ENCODE data around the gene PUS7. TPM values are rescaled to one million over a fixed set of nuclear protein-coding genes. Genes with fewer than 3 reads are reported as not detected.

The PUS7 gene
- total RNA-seq, 2 experiments from 2014 or later: 5.1 to 5.9 TPM

- H3K27ac Mint-ChIP-seq: no peak overlapping the region
- H3K36me3 Mint-ChIP-seq (ENCODE audit: low read depth): peaks cover 4% of the 10 kb centered on the region
- ChIA-PET POLR2A (no interaction called here), CTCF (interaction anchor here (0.7 kb wide), 1 partner anchor 63 kb away, joined by 3 read pairs; no protein-coding TSS in a partner anchor)
- peaks cover 3% of the 10 kb centered on the region for H3K4me1 Mint-ChIP-seq
- H3K4me3 Mint-ChIP-seq: no peak overlapping the region
- DNase-seq: no peak
- H3K9me3 Mint-ChIP-seq: no peaks in the 10 kb centered on the region
- no peaks in the 10 kb centered on the region for H3K27me3 Mint-ChIP-seq
These were observed 32.7 kb downstream of the PUS7 start for GRCh38 chr7:105489409-105489808.

GRCh38 chr7:105487579-105488571 is 34.2 kb downstream of the PUS7 start:
- H3K4me3 Mint-ChIP-seq: no peak overlapping the region
- no peaks in the 10 kb centered on the region for H3K27me3 Mint-ChIP-seq
- peak overlapping the region; percentile 31 for H3K27ac Mint-ChIP-seq
- no peaks in the 10 kb centered on the region for H3K9me3 Mint-ChIP-seq
- DNase-seq: peak; percentile 21
- ChIA-PET POLR2A (interaction anchor here (0.7 kb wide), 1 partner anchor 58 kb away, joined by 3 read pairs; no protein-coding TSS in a partner anchor), CTCF (interaction anchor here (0.5 to 1.5 kb wide), 5 partner anchors 58 to 140 kb away, joined by 3 read pairs; no protein-coding TSS in a partner anchor)
- peaks cover 4% of the 10 kb centered on the region for H3K36me3 Mint-ChIP-seq (ENCODE audit: low read depth)
- peaks cover 3% of the 10 kb centered on the region for H3K4me1 Mint-ChIP-seq

GRCh38 chr7:105480931-105481330 is 41.1 kb downstream of the PUS7 start:
- POLR2A ChIA-PET: no interaction called here

GRCh38 chr7:105478606-105479005 is 43.5 kb downstream of the PUS7 start:
- POLR2A ChIA-PET: no interaction called here
- H3K36me3 Mint-ChIP-seq (ENCODE audit: low read depth): peaks cover 14% of the 10 kb centered on the region
- H3K4me3 Mint-ChIP-seq: no peak overlapping the region
- H3K9me3 Mint-ChIP-seq: no peaks in the 10 kb centered on the region
- CTCF ChIA-PET: no interaction called here
- DNase-seq: no peak
- H3K27me3 Mint-ChIP-seq: no peaks in the 10 kb centered on the region
- H3K27ac Mint-ChIP-seq: no peak overlapping the region
- peaks cover 8% of the 10 kb centered on the region for H3K4me1 Mint-ChIP-seq

More at GRCh38 chr7:105480931-105481330, 41.1 kb downstream of the PUS7 start:
- CTCF ChIA-PET: interaction anchor here (0.5 to 0.6 kb wide), 2 partner anchors 383 to 562 kb away, joined by 3 read pairs; no protein-coding TSS in a partner anchor
- H3K27me3 Mint-ChIP-seq: no peaks in the 10 kb centered on the region
- H3K4me3 Mint-ChIP-seq: no peak overlapping the region
- no peak for DNase-seq
- no peak overlapping the region for H3K27ac Mint-ChIP-seq
- peaks cover 8% of the 10 kb centered on the region for H3K4me1 Mint-ChIP-seq
- no peaks in the 10 kb centered on the region for H3K9me3 Mint-ChIP-seq
- H3K36me3 Mint-ChIP-seq (ENCODE audit: low read depth): peaks cover 16% of the 10 kb centered on the region

- H3K9me3 Mint-ChIP-seq: no peaks in the 10 kb centered on the region
- no peak for DNase-seq
- H3K4me1 Mint-ChIP-seq: peaks cover 8% of the 10 kb centered on the region
- no peak overlapping the region for H3K4me3 Mint-ChIP-seq
- CTCF ChIA-PET: no interaction called here
- H3K36me3 Mint-ChIP-seq (ENCODE audit: low read depth): peaks cover 14% of the 10 kb centered on the region
- no peaks in the 10 kb centered on the region for H3K27me3 Mint-ChIP-seq
- POLR2A ChIA-PET: no interaction called here
- H3K27ac Mint-ChIP-seq: no peak overlapping the region
These were observed 44.2 kb downstream of the PUS7 start for GRCh38 chr7:105477908-105478307.

- Mint-ChIP-seq H3K4me3 (no peak overlapping the region), H3K9me3 (no peaks in the 10 kb centered on the region), H3K27ac (no peak overlapping the region), H3K27me3 (no peaks in the 10 kb centered on the region), H3K36me3 (ENCODE audit: low read depth) (peaks cover 8% of the 10 kb centered on the region), H3K4me1 (peaks cover 6% of the 10 kb centered on the region)
- DNase-seq: no peak
- ChIA-PET CTCF (interaction anchor here (1.0 kb wide), 1 partner anchor 13 kb away, joined by 3 read pairs; no protein-coding TSS in a partner anchor), POLR2A (no interaction called here)
These were observed 48.0 kb downstream of the PUS7 start for GRCh38 chr7:105474045-105474444.

GRCh38 chr7:105473163-105473562 is 48.9 kb downstream of the PUS7 start:
- ChIA-PET POLR2A (no interaction called here), CTCF (no interaction called here)

GRCh38 chr7:105470846-105471245 is 51.2 kb downstream of the PUS7 start:
- Mint-ChIP-seq H3K27me3 (no peaks in the 10 kb centered on the region), H3K4me1 (no peaks in the 10 kb centered on the region), H3K4me3 (no peak overlapping the region), H3K27ac (no peak overlapping the region), H3K36me3 (ENCODE audit: low read depth) (peaks cover 5% of the 10 kb centered on the region), H3K9me3 (no peaks in the 10 kb centered on the region)
- POLR2A ChIA-PET: no interaction called here
- CTCF ChIA-PET: interaction anchor here (0.7 to 0.9 kb wide), 2 partner anchors 61 to 186 kb away, joined by 3 read pairs; partner anchors contain the start of gene RINT1
- no peak for DNase-seq

More at GRCh38 chr7:105473163-105473562, 48.9 kb downstream of the PUS7 start:
- no peak overlapping the region for H3K27ac Mint-ChIP-seq
- DNase-seq: no peak
- H3K27me3 Mint-ChIP-seq: no peaks in the 10 kb centered on the region
- peaks cover 5% of the 10 kb centered on the region for H3K36me3 Mint-ChIP-seq (ENCODE audit: low read depth)
- H3K4me3 Mint-ChIP-seq: no peak overlapping the region
- H3K4me1 Mint-ChIP-seq: no peaks in the 10 kb centered on the region
- H3K9me3 Mint-ChIP-seq: no peaks in the 10 kb centered on the region

- H3K27me3 Mint-ChIP-seq: no peaks in the 10 kb centered on the region
- no peak overlapping the region for H3K27ac Mint-ChIP-seq
- H3K36me3 Mint-ChIP-seq (ENCODE audit: low read depth): peaks cover 5% of the 10 kb centered on the region
- no peaks in the 10 kb centered on the region for H3K9me3 Mint-ChIP-seq
- ChIA-PET POLR2A (no interaction called here), CTCF (interaction anchor here (0.9 kb wide), 1 partner anchor 187 kb away, joined by 3 read pairs; no protein-coding TSS in a partner anchor)
- H3K4me1 Mint-ChIP-seq: no peaks in the 10 kb centered on the region
- no peak overlapping the region for H3K4me3 Mint-ChIP-seq
- no peak for DNase-seq
These were observed 52.0 kb downstream of the PUS7 start for GRCh38 chr7:105470090-105470489.

GRCh38 chr7:105462765-105463420 is 59.2 kb downstream of the PUS7 start:
- CTCF ChIA-PET: no interaction called here
- H3K4me3 Mint-ChIP-seq: no peak overlapping the region

GRCh38 chr7:105461518-105461917 is 60.6 kb downstream of the PUS7 start:
- Mint-ChIP-seq H3K36me3 (ENCODE audit: low read depth) (peaks cover 5% of the 10 kb centered on the region), H3K27me3 (no peaks in the 10 kb centered on the region), H3K9me3 (no peaks in the 10 kb centered on the region), H3K4me3 (no peak overlapping the region), H3K4me1 (no peaks in the 10 kb centered on the region), H3K27ac (no peak overlapping the region)
- no peak for DNase-seq
- ChIA-PET POLR2A (no interaction called here), CTCF (interaction anchor here (1.4 kb wide), 1 partner anchor 13 kb away, joined by 3 read pairs; no protein-coding TSS in a partner anchor)

More at GRCh38 chr7:105462765-105463420, 59.2 kb downstream of the PUS7 start:
- Mint-ChIP-seq H3K4me1 (no peaks in the 10 kb centered on the region), H3K27me3 (no peaks in the 10 kb centered on the region), H3K36me3 (ENCODE audit: low read depth) (peaks cover 5% of the 10 kb centered on the region), H3K9me3 (no peaks in the 10 kb centered on the region), H3K27ac (no peak overlapping the region)
- POLR2A ChIA-PET: no interaction called here
- no peak for DNase-seq

- POLR2A ChIA-PET: no interaction called here
- DNase-seq: no peak
- no peaks in the 10 kb centered on the region for H3K27me3 Mint-ChIP-seq
- CTCF ChIA-PET: interaction anchor here (1.2 kb wide), 1 partner anchor 18 kb away, joined by 3 read pairs; no protein-coding TSS in a partner anchor
- no peaks in the 10 kb centered on the region for H3K4me1 Mint-ChIP-seq
- peaks cover 8% of the 10 kb centered on the region for H3K36me3 Mint-ChIP-seq (ENCODE audit: low read depth)
- no peak overlapping the region for H3K27ac Mint-ChIP-seq
- H3K4me3 Mint-ChIP-seq: no peak overlapping the region
- H3K9me3 Mint-ChIP-seq: no peaks in the 10 kb centered on the region
These were observed 64.3 kb downstream of the PUS7 start for GRCh38 chr7:105457619-105458225.

Measured in activated CD4-positive, alpha-beta memory T cell treated with anti-CD3 and anti-CD28 coated beads, Interleukin-2, amount 10 ng/mL, durations not matched to agents 7 days and 5 days (primary cell).